Kidney capillary endothelial cell (primary cell): ENCODE measurements around the gene CNDP1.
"Not testable (repeated sequence)": the region's sequence is repeated elsewhere in the genome, so short reads cannot be mapped to it uniquely, and the experiment has no call there.

Experiments used
- DNase-seq: peaks from one replicate; pipeline ENCODE4 v3.0.0-alpha.2; 2018; ENCODE audit warnings: low spot score

The CNDP1 gene

GRCh38 chr18:74521068-74521725 is 13.1 kb upstream of the CNDP1 start:
- no peak for DNase-seq

GRCh38 chr18:74522635-74523548 is 11.4 kb upstream of the CNDP1 start:
- no peak for DNase-seq

GRCh38 chr18:74524097-74524496 is 10.2 kb upstream of the CNDP1 start:
- DNase-seq: no peak

- DNase-seq: not testable (repeated sequence)
Observed at GRCh38 chr18:74524915-74525314, 9.4 kb upstream of the CNDP1 start.

- DNase-seq: no peak
Observed at GRCh38 chr18:74525741-74526140, 8.6 kb upstream of the CNDP1 start.

- no peak for DNase-seq
Observed at GRCh38 chr18:74526488-74526887, 7.8 kb upstream of the CNDP1 start.

- no peak for DNase-seq
Observed at GRCh38 chr18:74528478-74528877, 5.8 kb upstream of the CNDP1 start.

- no peak for DNase-seq
Observed at GRCh38 chr18:74528913-74529312, 5.4 kb upstream of the CNDP1 start.

- DNase-seq: no peak
Observed at GRCh38 chr18:74529378-74529777, 4.9 kb upstream of the CNDP1 start.

- DNase-seq: no peak
Observed at GRCh38 chr18:74529811-74530583, 4.3 kb upstream of the CNDP1 start.

GRCh38 chr18:74530584-74530862 is 3.8 kb upstream of the CNDP1 start:
- no peak for DNase-seq

- DNase-seq: no peak
Observed at GRCh38 chr18:74531043-74531442, 3.3 kb upstream of the CNDP1 start.

GRCh38 chr18:74532511-74533025 is 1.7 kb upstream of the CNDP1 start:
- DNase-seq: no peak

GRCh38 chr18:74533666-74534065 is 634 bp upstream of the CNDP1 start:
- no peak for DNase-seq

- DNase-seq: no peak
Observed at GRCh38 chr18:74534981-74535649, 815 bp downstream of the CNDP1 start.

- no peak for DNase-seq
Observed at GRCh38 chr18:74539289-74539688, 5.0 kb downstream of the CNDP1 start.

- DNase-seq: no peak
Observed at GRCh38 chr18:74540652-74541421, 6.5 kb downstream of the CNDP1 start.

- no peak for DNase-seq
Observed at GRCh38 chr18:74541703-74542555, 7.6 kb downstream of the CNDP1 start.

GRCh38 chr18:74544898-74545297 is 10.6 kb downstream of the CNDP1 start:
- DNase-seq: no peak

- DNase-seq: no peak
Observed at GRCh38 chr18:74546007-74546406, 11.7 kb downstream of the CNDP1 start.
